NCI-H1105 treated with DMSO at 0.1 percent for 48 hours (cell line): ENCODE measurements around the gene MGAT4C.

ENCODE experiments used
- DNase-seq: peaks from one replicate; lab custom pipeline; 2025; lab: John Stamatoyannopoulos, UW

The MGAT4C gene

DNA sequence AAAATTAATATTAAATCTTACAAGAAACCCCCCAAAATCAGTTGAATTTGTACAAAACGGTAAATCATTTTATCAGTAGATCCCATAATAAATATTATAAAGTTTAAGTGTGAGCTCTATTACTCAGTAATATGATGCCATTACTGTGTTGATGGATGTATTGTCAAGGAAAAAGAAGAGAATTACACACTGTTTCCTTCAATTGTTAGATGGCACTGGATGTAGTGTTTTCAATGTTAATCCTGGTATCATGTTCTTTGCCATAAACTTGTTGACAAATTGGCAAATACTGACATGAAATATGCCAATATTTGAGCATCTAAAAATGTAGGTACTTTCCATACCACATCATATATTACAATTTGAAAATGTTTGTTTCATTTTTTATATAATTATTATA, 280.5 kb downstream of the MGAT4C start:
- no peak for DNase-seq

DNA sequence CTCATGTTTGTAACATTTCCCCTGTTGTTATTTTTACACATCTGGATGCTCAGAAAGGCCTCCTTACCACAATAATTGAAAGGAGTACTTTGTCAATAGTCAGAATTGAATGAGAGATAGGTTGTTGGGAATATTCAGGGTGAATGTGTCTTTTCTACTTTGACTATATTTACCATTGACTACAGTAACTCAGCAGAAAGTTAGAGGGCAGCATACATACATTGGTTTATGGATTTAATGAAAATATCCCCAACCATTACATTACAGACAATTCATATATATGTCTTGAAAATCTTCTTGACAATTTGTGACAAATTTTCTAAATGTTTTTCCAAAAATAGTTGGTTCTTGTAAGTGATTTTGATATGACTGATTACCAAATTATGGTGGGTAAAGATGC, 284.4 kb downstream of the MGAT4C start:
- DNase-seq: no peak

DNA sequence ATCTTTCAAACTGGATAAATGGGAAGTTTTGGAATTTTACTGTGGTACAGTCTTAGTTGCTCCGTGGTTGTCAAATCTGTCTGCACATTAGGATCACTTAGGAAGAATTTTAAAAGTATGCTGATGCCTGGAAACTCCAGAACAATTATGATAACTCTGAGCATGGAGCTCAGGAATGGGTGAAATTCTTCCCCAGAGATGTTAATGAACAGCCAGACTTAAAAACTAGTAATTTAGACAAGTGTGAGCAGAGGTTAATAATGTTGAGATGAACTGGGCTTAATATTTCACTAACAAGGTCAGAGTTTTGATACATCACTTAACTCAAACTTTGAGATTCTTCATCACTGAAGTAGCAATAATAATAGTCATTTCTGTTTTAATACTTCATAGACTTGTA, 287.6 kb downstream of the MGAT4C start:
- DNase-seq: no peak

DNA sequence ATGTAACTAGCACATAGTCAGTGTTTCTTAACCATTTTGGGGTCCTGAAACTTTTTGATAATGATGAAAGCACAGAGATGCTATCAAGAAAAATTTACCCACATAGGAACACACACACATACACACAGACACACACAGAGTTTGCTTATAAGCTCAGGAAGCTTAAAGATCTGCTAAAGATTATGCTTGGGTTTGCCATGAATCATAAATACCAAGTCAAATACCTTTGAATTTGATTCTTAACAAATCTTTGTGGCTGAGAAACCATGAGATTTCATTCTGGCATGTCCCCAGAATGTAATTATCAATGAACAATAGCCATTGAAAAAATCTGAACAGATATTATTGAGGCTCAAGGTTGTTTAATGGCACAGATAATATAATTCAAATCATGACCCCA, 292.9 kb downstream of the MGAT4C start:
- peak; percentile 37 for DNase-seq

DNA sequence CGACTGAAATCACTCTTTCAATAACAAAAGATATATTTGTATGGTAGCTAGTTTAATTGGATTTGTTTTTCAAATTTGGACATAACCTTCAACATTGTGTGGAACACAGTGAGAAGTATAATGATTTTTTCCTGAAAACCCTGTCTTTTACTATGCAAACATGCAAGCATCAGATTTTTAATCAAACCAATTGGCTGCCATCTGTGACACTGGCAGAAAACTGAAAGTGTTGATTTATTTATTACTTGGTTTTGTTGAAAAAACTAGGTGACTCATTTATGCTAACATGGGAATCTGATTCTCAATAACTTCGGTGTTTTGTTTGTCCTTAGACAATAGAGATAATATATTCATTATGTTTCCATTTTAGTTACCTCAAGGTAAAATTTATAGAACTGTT, 300.1 kb downstream of the MGAT4C start:
- no peak for DNase-seq

DNA sequence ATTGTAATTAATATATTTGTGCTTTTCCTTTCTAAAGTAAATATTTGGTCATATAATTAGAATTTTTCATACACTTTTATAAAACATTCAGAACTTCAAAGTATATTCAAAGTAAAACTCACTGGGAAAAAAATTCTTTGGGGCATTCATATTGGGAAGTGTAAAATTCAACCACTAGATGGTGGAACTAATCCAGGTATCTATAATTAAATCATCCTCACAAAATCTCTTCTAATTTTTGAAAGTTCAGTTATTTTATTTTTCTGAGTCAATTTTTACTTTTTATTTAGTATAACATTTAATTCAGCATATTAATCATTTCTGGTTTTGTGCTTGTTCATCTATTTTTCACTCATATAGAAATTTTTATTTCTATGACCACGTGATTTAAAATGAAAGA, 301.1 kb downstream of the MGAT4C start:
- DNase-seq: peak; percentile 39

DNA sequence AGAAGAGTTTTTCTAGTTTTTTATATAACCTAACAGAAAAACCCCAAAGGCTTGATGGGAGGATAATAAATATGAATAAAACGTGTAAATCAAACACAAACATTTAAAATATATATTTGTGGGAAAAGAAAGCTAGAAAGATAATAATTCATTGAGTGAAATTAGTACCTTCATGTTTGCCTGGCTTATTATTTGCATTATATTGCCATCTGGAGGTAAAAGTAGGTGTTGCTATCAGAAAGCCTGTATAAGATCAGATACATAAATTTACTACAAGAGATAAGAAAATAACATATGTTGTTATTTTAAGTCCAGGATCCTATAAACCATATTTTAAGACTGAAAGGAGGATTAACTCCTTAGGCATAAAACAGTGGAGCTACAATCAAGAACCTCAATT, 304.4 kb downstream of the MGAT4C start:
- DNase-seq: no peak

DNA sequence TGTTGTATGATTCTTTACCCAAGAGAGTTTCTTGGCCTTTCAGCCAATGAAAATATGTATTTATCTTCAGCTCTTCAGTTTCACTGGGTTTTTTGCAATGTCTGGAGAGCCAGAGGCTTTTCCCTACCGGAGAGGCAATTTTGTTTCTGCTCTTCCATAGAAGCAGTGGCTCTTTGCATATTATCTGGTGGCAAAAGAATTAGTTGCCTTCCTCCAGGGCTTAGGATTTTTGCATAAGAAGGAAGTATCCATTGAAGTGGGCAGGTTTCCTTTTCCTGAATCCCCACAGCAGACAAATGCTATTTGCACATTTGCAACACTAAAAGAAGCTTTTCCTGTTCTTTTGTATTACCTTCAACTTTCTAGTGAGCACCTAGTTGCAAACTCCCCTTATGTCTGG, 306.9 kb downstream of the MGAT4C start:
- DNase-seq: no peak

DNA sequence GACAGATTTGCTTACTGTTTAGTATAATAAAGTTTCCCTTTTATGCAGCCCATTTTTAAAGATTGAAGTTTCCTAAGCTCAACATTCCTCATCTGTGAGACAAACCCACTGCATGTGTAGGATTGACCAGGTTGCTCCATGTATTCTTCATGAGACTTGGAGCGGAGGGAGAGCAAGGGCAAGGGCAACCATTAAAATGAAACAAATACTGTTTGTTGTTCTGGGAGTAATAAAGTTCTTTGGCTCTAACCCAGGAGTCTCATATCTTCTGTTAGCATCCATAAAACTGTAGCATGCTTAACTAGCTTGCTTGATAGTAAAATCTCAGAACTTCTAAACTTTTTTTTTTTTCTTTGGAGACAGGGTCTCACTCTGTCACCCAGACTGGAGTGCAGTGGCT, 307.9 kb downstream of the MGAT4C start:
- DNase-seq: no peak

DNA sequence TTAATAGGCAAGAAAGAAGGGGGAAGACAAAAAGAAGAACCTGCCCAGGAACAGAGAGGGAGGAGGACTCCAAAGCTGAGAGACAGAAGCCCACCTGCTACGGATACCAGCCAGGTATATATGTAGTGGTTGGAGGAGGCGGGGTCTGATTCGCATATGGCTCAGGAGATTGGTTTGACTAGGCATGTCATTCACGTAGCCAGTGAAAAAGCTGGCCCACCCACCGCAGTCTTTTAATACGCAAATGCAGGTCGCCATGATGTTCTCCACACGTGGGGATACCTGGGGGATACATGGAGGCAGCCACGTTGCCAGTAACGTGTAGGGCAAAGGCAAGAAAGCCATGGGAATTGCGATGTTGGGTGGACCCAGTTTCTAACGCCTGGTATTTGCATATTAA, 308.9 kb downstream of the MGAT4C start:
- DNase-seq: no peak

DNA sequence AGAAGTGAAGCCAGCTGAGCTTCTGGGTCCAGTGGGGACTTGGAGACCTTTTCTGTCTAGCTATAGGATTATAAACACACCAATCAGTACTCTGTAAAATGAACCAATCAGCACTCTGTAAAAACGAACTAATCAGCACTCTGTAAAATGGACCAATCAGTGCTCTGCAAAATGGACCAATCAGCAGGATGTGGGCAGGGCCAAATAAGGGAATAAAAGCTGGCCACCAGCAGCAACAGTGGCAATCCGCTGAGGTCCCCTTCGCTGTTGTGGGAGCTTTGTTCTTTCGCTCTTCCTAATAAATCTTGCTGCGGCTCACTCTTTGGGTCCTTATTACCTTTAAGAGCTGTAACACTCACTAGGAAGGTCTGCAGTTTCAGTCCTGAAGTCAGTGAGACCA, 309.8 kb downstream of the MGAT4C start:
- DNase-seq: no peak

DNA sequence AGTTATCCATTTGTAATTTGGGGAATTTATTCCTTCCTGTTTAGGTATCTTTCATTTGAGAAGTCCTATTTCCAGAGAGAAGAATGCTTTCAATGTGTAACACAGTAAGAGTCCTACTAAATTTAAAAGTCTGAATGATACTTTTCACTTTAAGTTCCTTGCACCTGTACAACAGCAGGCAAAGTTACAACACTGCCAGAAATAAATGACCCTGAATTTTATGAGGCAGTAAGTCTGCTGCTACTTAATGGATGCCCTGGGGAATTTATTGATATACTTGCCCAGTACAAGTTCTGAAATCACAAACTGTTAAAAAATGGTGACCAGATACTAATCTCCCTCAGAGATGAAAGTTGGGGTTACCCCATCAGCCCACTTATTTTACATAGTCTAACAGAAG, 329.0 kb downstream of the MGAT4C start:
- DNase-seq: no peak

DNA sequence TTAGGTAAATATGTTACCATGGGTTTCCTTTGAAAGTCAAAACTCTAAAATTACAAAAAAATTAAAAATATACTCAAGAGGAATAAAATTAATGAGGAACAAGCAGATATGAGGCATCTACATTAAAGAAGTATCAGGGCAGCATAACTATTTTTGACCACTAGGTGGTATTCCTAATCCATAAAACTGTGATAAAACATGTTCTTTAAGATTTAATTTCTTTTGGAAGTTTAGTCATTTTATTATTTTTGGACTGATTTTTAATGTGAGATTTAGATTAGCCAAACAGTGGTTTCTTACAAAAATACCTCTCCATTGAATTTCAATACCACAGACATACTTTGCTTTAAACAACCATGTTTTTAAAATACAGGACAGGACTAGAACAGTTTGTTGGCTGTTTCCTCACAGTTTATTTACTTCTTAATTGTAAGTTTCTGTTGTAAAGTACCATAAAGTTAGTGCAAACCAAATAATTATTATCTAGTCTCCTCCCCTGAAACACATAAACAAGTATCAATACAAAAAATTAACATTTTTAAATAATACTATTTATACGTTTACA, 332.3 kb downstream of the MGAT4C start:
- DNase-seq: peak; percentile 34

DNA sequence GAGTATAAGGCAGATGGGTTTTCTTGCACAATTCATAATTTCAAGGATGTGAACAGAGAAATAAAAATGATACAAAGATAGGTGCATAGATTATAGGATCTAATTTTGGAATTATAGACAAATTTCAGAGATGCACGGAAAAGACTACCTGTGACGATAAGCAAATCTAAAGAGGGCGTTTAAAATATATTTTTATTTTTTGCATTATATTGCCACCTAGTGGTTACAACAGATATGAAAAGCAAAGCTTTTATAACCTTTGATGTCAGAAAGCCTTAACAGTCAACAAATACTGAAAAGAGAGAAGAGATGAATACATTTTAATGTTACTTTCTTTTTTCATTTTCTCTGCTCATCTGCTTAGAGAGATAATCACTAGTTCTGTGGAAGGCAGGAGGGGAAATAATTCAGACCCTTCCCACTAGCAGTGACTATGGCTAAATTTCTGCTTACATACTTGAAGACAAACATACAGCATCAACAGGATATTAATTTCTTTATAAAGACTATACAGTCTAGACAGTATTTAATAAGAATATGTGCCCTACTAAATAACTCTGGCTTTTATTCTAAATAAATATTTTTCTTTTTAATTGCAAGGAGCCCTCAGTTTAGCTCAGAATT, 335.8 kb downstream of the MGAT4C start:
- DNase-seq: peak; percentile 63
